ENCODE results near the gene CBL.

Gene CBL

DNA sequence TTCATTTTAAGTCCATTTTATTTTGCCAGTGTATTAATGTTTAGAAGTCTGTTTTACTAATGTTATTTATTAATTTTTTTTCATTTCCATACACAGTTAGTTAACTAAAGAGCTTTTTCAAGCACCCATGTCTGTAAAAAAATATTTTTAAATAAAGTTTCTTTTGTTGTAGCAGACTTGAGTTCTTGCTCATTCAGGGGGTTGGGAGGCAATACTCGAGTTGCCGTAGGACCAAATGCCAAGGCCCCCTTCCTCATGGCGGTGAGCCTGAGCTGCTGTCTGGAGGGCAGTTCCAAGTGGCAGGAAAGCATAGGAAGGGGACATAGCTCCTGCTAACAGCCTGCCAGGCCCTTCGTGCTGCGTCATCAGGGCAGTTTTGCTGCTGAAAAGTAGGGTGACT, 101.8 kb downstream of the CBL start:
- TF ChIP-seq ZFX (IDR thresholded peaks at IDR 0.05; ENCODE audit: borderline replicate concordance) = no peak
- TF ChIP-seq, protein P1, sequence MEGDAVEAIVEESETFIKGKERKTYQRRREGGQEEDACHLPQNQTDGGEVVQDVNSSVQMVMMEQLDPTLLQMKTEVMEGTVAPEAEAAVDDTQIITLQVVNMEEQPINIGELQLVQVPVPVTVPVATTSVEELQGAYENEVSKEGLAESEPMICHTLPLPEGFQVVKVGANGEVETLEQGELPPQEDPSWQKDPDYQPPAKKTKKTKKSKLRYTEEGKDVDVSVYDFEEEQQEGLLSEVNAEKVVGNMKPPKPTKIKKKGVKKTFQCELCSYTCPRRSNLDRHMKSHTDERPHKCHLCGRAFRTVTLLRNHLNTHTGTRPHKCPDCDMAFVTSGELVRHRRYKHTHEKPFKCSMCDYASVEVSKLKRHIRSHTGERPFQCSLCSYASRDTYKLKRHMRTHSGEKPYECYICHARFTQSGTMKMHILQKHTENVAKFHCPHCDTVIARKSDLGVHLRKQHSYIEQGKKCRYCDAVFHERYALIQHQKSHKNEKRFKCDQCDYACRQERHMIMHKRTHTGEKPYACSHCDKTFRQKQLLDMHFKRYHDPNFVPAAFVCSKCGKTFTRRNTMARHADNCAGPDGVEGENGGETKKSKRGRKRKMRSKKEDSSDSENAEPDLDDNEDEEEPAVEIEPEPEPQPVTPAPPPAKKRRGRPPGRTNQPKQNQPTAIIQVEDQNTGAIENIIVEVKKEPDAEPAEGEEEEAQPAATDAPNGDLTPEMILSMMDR (IDR thresholded peaks at IDR 0.05) = no peak

DNA sequence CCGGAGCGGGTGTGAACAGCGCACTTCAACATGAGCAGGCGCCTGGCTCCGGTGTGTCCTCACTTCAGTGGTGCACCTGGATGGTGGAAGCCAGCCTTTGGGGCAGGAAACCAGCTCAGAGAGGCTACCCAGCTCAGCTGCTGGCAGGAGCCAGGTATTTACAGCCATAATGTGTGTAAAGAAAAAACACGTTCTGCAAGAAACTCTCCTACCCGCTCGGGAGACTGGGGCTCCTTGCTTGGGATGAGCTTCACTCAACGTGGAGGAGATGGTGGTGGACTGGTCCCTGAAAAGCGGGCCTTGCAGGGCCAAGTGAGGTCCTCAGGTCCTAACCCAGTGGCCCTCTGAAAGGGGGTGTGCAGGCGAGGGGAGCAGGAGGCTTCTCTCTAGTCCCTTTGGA, 103.3 kb downstream of the CBL start:
- TF ChIP-seq, protein P1 (IDR thresholded peaks at IDR 0.05) = no peak
- no peak for TF ChIP-seq ZFX (IDR thresholded peaks at IDR 0.05; ENCODE audit: borderline replicate concordance)
- H3K27ac ChIP-seq = no peak overlapping the region

More for the DNA sequence above, 101.8 kb downstream of the CBL start:
- H3K27ac ChIP-seq = no peak overlapping the region

DNA sequence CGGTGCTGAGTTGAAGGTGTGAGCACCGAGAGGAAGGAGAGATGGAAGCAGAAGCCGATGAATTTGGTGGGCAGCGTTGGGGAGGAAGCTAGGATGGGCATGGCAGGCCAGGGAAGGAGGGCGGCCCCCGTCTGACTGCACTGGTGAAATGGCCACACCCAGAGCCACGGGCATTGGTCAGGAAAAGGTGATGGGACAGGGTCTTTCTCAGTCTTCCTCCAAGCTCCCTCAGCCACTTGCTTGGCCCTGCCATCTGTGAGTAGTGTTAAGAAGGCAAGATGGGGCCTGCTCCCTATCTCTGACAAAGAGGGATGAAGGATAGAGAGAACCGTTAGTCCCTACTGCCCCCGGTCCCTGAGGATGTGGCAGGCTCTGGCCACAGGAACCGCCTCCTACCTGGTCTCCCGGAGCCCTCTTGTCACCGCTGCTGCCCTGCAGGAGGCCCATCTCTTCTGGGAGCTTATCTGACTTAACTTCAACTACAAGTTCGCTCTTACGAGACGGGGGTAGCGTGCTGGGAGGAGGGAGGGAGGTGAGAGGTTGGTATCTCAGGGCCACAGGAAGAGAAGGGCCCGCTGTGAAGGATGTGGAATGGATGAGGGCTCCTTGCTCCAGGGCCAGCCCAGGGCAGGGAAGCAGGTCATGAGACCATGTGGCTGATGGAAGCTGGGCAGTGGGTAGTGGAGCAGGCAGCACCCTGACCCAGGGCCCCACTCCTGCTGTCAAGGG, 104.0 kb downstream of the CBL start:
- TF ChIP-seq ZFX (IDR thresholded peaks at IDR 0.05; ENCODE audit: borderline replicate concordance) = no peak
- TF ChIP-seq, protein P1 (IDR thresholded peaks at IDR 0.05) = no peak
- no peak overlapping the region for H3K27ac ChIP-seq

DNA sequence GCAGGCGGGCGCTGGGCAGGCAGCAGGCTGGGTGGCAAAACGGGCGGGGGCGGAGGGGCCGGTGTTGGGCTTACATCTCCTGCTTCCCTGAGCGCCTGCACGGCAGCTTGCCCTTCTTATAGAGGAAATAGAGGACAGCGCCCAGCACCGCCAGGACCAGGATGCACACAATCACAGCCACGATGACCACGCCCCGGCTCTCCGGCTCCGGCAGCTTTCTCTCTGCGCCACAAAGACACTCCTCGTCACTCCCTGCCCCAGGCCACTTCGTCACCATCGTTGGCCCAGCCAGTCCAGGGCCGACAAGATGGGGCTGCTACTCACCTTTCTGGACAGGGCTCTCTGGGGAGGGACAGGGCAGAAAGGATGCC, 104.5 kb downstream of the CBL start:
- TF ChIP-seq, protein P1 (IDR thresholded peaks at IDR 0.05) = no peak
- no peak for TF ChIP-seq ZFX (IDR thresholded peaks at IDR 0.05; ENCODE audit: borderline replicate concordance)
- H3K27ac ChIP-seq = no peak overlapping the region

DNA sequence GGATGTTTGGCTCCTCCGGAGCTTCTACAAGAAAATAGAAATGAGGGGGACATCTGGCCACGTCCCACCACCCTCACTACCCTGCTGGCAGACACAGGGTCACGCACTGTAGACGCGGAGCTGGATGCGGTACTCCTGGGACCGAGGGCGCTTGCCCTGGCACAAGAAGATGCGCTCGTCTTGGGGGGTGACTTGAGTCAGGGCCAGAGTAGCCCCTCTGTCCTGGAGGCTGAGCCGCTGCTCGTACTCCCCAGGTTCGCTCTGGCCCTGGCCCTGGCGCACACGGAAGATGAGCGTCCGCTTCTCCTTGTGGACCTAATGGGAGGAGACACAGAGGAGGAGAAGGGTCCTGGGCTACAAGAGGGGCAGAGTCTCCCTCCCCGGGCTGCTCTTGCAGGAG, 108.6 kb downstream of the CBL start:
- TF ChIP-seq ZFX (IDR thresholded peaks at IDR 0.05; ENCODE audit: borderline replicate concordance) = no peak
- TF ChIP-seq, protein P1 (IDR thresholded peaks at IDR 0.05) = no peak
- no peak overlapping the region for H3K27ac ChIP-seq

DNA sequence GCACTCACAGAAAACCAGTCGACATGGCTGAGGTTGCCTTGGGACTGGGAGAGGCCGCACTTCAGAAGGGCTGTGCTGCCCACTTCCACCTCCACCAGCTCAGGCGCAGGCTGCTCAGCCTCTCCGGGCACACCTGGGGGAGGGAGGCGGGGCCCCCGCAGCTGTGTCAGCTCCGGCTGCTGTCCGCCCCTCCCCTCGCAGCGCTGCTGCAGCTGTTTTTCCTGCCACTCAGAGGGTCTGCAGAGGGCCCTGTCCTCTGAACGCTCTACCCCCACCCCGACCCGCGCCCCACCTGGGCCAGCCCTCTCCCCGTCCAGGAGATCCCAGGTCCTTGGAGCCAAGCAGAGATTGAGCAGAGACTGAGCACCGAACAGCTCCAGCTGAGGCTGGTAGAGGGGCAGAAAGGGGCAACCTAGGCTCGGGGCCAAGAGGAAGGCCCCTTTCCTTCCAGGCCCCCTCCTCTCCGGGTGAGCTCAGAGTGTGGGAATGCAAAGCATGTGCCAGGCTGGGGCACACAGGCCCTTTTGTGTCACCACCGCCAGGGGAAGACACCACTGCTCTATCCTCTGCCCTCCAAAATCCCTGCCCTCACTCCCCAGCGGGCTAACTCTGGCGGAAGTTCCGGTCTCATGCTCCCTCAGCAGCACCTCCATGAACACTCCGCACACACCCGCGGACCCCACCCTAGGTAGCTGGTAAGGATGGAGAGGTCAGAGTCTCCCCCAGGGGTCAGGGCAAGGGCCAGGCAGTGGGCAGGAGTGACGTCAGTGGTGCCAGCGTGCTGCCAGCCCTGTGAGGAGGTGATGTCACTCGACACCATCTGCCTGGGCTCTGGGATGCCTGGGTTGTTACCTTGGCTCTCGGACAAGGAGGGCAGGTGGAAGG, 109.2 kb downstream of the CBL start:
- TF ChIP-seq, protein P1 (IDR thresholded peaks at IDR 0.05) = no peak
- no peak for TF ChIP-seq ZFX (IDR thresholded peaks at IDR 0.05; ENCODE audit: borderline replicate concordance)
- H3K27ac ChIP-seq = no peak overlapping the region
